Thoracic aorta (tissue), 2 donors: Measurements from ENCODE around the gene HOXB8. TPM values are rescaled to one million over a fixed set of nuclear protein-coding genes. Genes with fewer than 3 reads are reported as not detected.
A peak's percentile ranks its signal among the peaks of the same experiment; 100 is the strongest.

Experiments
- ATAC-seq: fragments of 150-250 bp; one replicate; pipeline ENCODE4 v1.8.0; 2017; ENCODE audit warnings: low read depth; ENCODE audit not compliant: insufficient number of reproducible peaks, low FRiP score
- DNase-seq: peaks from one replicate; pipeline ENCODE4 v3.0.0-alpha.2; 2020; ENCODE audit warnings: low spot score
- H3K27ac ChIP-seq, 2 donors: fragments of 200-600 bp; sonication (generic); 1 replicate in 1 of 2; 2 replicates in 1 of 2; pipeline ENCODE4 v1.5.1; 2016; ENCODE audit warnings: mild to moderate bottlenecking in 2 of 2, moderate library complexity in 2 of 2
- H3K27me3 ChIP-seq: fragments of 200-600 bp; sonication (generic); replicated peaks from 2 replicates; pipeline ENCODE4 v1.6.0; 2016; ENCODE audit warnings: mild to moderate bottlenecking; ENCODE audit not compliant: insufficient read depth
- H3K36me3 ChIP-seq: fragments of 200-600 bp; sonication (generic); one replicate; pipeline ENCODE4 v1.5.1; 2016
- H3K4me1 ChIP-seq, 2 donors: fragments of 200-600 bp; sonication (generic); 1 replicate in 1 of 2; 2 replicates in 1 of 2; pipeline versions ENCODE4 v1.5.1 to v1.6.0; 2016; ENCODE audit warnings: low read depth in 2 of 2, mild to moderate bottlenecking in 1 of 2; ENCODE audit not compliant: control insufficient read depth in 1 of 2
- H3K4me3 ChIP-seq: fragments of 200-600 bp; sonication (generic); 2 replicates; pipeline ENCODE4 v1.5.1; 2016; ENCODE audit warnings: mild to moderate bottlenecking
- H3K9me3 ChIP-seq: fragments of 200-600 bp; sonication (generic); 2 replicates; pipeline ENCODE4 v1.5.1; 2016
- total RNA-seq, 2 donors: library from RNA; depleted of rRNA; stranded (reverse); fragments of >200 nt; gene quantifications; one replicate each; pipeline versions ENCODE4 v1.1.0 to v1.2.3, GENCODE V29; 2016
- TF ChIP-seq, protein P1 (sequence below): fragments of 200-600 bp; sonication (generic); IDR thresholded peaks from one replicate; pipeline ENCODE4 v1.5.1; 2019; ENCODE audit warnings: antibody characterized with exemption

The HOXB8 gene
- total RNA-seq, 2 donors from 2014 or later, result 1.4 TPM; not detected in 1

- Histone ChIP-seq H3K9me3 (no peaks in the 10 kb centered on the region), H3K27me3 (peaks cover 26% of the 10 kb centered on the region), H3K4me1 (peaks cover 18 to 20% of the 10 kb centered on the region in 2 donors), H3K36me3 (no peaks in the 10 kb centered on the region), H3K4me3 (peak overlapping the region; percentile 62), H3K27ac (no peak overlapping the region)
- DNase-seq (no peak), ATAC-seq (no peak)
- TF ChIP-seq, protein P1, sequence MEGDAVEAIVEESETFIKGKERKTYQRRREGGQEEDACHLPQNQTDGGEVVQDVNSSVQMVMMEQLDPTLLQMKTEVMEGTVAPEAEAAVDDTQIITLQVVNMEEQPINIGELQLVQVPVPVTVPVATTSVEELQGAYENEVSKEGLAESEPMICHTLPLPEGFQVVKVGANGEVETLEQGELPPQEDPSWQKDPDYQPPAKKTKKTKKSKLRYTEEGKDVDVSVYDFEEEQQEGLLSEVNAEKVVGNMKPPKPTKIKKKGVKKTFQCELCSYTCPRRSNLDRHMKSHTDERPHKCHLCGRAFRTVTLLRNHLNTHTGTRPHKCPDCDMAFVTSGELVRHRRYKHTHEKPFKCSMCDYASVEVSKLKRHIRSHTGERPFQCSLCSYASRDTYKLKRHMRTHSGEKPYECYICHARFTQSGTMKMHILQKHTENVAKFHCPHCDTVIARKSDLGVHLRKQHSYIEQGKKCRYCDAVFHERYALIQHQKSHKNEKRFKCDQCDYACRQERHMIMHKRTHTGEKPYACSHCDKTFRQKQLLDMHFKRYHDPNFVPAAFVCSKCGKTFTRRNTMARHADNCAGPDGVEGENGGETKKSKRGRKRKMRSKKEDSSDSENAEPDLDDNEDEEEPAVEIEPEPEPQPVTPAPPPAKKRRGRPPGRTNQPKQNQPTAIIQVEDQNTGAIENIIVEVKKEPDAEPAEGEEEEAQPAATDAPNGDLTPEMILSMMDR, result no peak
Observed at GRCh38 chr17:48625495-48626244, 10.6 kb upstream of the HOXB8 start.

DNA sequence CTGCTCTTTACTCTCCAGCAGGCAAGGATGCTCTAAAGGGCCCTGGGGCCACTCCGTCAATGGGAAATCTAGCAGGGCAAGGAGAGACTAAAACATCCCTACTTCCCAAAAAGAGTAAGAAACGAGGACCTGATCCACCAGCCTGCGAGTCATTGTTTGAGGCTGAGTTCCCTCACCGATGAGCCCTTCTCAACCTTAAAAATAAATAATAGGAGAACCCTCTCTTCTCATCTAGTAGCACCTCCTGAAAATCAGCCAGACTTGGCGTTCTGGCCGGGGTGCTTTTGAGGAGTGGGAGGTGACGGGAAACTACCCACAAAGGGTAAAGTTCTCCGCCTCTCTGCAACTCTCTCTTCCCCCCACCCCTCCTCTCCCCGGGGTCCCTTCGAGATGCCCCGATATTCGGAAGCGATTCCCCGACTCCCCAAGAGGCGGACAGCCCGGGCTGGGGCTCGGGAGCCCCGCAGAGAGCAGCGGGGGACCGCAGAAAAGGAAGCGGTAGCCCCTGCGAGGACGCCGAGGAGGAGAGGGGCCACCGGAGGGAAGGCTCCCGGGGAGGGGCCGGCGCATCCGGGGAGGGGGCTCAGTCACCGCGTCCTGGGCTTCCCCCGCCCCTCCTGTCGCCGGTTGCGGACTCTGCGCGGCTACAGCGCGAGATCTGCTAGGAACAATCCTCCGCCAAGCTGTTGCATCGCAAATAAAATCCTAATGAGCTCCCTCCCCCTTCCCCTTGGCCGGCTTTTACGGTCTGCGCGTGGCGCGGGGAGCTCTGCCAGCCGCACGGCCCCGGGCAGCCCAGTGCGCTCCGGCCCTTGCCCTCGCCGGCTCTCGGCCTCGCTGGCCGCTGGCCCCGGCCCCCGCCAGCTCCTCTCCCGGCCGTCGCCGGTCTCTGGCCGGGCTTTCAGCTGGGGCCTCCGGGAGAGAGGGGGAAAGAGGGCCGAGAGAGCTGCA lies 9.7 kb upstream of the HOXB8 start:
- Histone ChIP-seq H3K4me1 (peaks cover 18 to 20% of the 10 kb centered on the region in 2 donors), H3K4me3 (peak overlapping the region; percentile 62), H3K36me3 (no peaks in the 10 kb centered on the region), H3K9me3 (no peaks in the 10 kb centered on the region), H3K27me3 (peaks cover 21% of the 10 kb centered on the region), H3K27ac (no peak overlapping the region)
- ATAC-seq (no peak), DNase-seq (no peak)
- TF ChIP-seq, protein P1, result no peak

GRCh38 chr17:48624118-48624517 lies 9.0 kb upstream of the HOXB8 start:
- DNase-seq (no peak), ATAC-seq (no peak)
- no peak overlapping the region for H3K4me3 ChIP-seq
- H3K9me3 ChIP-seq, result no peaks in the 10 kb centered on the region
- peaks cover 18 to 20% of the 10 kb centered on the region in 2 donors for H3K4me1 ChIP-seq
- H3K27me3 ChIP-seq, result peaks cover 28% of the 10 kb centered on the region
- H3K27ac ChIP-seq, result no peak overlapping the region
- TF ChIP-seq, protein P1, result no peak
- no peaks in the 10 kb centered on the region for H3K36me3 ChIP-seq

DNA sequence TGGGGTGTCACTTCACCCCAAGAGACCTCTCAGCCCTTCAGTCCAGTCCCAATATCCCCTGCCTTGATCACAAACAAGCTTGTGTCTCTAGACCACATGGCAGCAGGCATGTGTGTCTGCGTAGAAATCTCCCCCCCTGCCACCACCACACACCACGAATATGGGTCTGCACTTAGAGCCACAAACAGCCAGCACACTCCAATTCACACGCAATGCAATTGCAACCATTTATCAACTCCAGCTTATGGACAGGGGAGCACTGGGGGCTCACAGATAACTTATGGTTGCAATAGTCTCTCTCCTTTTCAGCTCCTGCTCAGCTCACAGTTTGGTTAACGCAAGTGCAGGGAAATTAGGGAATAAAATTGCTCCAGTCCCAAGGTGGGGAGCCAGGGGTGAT lies 8.5 kb upstream of the HOXB8 start:
- DNase-seq (no peak), ATAC-seq (no peak)
- Histone ChIP-seq H3K4me3 (no peak overlapping the region), H3K9me3 (no peaks in the 10 kb centered on the region), H3K4me1 (peaks cover 18 to 20% of the 10 kb centered on the region in 2 donors), H3K27ac (no peak overlapping the region), H3K27me3 (peaks cover 28% of the 10 kb centered on the region), H3K36me3 (no peaks in the 10 kb centered on the region)
- TF ChIP-seq, protein P1, result no peak

DNA sequence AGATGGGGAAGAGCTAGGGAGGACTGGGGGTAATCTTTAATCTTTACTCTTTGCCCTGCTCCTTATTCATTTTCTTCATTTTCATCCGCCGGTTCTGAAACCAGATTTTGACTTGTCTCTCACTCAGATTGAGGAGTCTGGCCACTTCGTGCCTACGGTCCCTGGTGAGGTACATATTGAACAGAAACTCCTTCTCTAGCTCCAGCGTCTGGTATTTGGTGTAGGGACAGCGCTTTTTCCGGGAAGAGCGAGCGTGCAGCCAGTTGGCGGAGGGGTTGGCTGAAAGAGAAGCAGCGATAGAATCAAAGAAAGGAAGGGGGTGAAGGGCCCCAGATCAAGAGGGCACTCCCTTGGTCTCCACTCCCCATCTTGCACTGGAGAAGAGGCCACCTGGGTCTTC lies 7.8 kb upstream of the HOXB8 start:
- H3K36me3 ChIP-seq, result no peaks in the 10 kb centered on the region
- H3K27ac ChIP-seq, result no peak overlapping the region
- ATAC-seq, result no peak
- no peaks in the 10 kb centered on the region for H3K9me3 ChIP-seq
- no peak for DNase-seq
- H3K4me1 ChIP-seq, result peaks cover 18 to 26% of the 10 kb centered on the region in 2 donors
- TF ChIP-seq, protein P1, result no peak
- no peak overlapping the region for H3K4me3 ChIP-seq
- H3K27me3 ChIP-seq, result peaks cover 25% of the 10 kb centered on the region
